Eye (tissue), 1 donor: ENCODE data around the gene PRR23E.

Source experiments
- DNase-seq: peaks from one replicate; pipeline ENCODE4 v3.0.0-alpha.2; 2015

The PRR23E gene

DNA sequence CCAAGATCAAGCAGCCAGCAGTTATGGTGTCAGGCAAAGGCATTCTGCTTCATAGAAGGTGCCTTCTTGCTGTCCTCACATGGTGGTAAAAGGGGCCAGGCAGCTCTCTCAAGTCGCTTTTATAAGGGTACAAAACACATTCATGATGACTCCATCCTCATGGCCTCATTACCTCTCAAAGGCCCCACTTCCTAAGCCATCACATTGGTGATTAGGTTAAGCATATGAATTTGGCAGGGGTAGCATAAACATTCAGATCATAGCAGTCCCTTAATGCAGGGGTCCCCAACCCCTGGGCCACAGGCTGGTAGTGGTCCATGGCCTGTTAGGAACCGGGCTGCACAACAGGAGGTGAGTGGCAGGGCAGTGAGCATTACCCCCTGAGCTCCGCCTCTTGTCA is 42.8 kb downstream of the PRR23E start:
- no peak for DNase-seq

DNA sequence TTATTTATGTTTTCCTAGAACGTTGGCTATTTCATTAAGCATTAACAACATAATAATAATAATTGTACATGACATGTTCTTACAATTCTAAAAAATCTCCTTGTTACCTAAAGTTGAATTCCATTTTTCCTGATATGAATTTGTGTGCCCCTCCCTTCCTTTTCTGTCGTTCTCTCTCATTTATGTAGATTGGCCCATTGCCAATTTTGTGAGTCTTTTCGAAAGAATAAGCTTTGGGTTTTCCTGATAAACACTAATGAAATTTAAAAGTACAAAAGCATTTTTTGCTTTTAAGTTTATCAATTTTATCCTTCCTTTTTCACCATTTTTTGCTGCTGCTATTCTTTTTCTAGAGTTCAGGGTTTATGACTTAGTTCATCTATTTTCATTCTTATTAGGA is 44.9 kb downstream of the PRR23E start:
- no peak for DNase-seq

DNA sequence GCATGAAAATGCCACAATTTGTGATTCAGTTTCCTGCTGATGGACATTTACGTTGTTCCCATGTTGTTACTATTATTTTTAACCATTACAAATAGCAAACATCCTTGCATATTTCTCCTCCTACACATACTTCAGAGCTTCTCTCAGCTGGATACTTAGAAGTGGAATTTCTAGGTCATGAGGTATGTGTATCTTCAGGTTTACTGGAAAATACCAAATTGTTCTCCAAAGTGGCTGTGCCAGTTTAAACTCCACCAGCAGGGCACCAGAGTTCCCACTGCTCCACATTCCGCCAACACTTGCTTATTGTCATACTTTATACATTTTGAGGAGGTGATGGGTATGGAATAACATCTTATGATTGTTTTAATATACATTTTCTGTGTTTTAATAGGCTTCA is 45.7 kb downstream of the PRR23E start:
- DNase-seq: no peak

DNA sequence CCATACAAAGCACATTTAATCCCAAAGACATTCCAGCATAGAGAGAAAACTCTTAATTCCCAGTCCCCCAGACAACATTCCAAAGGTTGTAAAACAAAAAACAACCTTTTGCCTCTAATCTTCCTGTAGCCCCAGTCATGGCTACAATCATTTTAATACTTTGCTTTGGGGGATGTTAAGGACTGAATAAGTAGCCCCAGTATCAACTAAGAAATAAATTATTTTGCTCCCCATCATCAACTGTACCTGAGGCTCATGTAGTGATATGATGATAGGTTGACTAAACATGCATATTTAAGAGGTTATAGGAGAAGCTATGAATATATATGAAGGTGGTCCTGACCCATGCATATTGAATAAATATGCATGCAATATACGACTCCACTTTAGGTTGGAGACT is 54.4 kb downstream of the PRR23E start:
- no peak for DNase-seq
